HG02943 (cell line): ENCODE data around the gene LRRC71.

Source experiments
- ATAC-seq: cut with Tn5 transposase; IDR thresholded peaks from one replicate; pipeline ENCODE4 v1.9.1; 2021; ENCODE audit warnings: mild to moderate bottlenecking, low read depth, moderate library complexity; ENCODE audit not compliant: unreplicated experiment

The LRRC71 gene

GRCh38 chr1:156920233-156921052 lies at the start of gene LRRC71:
TSS of gene LRRC71 (plus strand) at chr1:156920632. CDS start at chr1:156920804, 172 bp downstream.
- no peak for ATAC-seq

- no peak for ATAC-seq
Observed at GRCh38 chr1:156873659-156874058, 46.8 kb upstream of the LRRC71 start.

- ATAC-seq: no peak
Observed at GRCh38 chr1:156874142-156874541, 46.3 kb upstream of the LRRC71 start.

- no peak for ATAC-seq
Observed at GRCh38 chr1:156874572-156875340, 45.7 kb upstream of the LRRC71 start.

GRCh38 chr1:156875341-156875615 lies 45.2 kb upstream of the LRRC71 start:
- ATAC-seq: no peak

- no peak for ATAC-seq
Observed at GRCh38 chr1:156876281-156876680, 44.2 kb upstream of the LRRC71 start.

GRCh38 chr1:156877433-156878170 lies 42.8 kb upstream of the LRRC71 start:
- no peak for ATAC-seq

GRCh38 chr1:156879876-156880275 lies 40.6 kb upstream of the LRRC71 start:
- no peak for ATAC-seq

- ATAC-seq: no peak
Observed at GRCh38 chr1:156880473-156880872, 40.0 kb upstream of the LRRC71 start.

- ATAC-seq: no peak
Observed at GRCh38 chr1:156881101-156881500, 39.3 kb upstream of the LRRC71 start.

- ATAC-seq: no peak
Observed at GRCh38 chr1:156881663-156882062, 38.8 kb upstream of the LRRC71 start.

GRCh38 chr1:156882543-156882942 lies 37.9 kb upstream of the LRRC71 start:
- no peak for ATAC-seq

- ATAC-seq: no peak
Observed at GRCh38 chr1:156883919-156884318, 36.5 kb upstream of the LRRC71 start.

- ATAC-seq: no peak
Observed at GRCh38 chr1:156884560-156885184, 35.8 kb upstream of the LRRC71 start.

GRCh38 chr1:156885314-156885713 lies 35.1 kb upstream of the LRRC71 start:
- no peak for ATAC-seq

GRCh38 chr1:156885880-156886355 lies 34.5 kb upstream of the LRRC71 start:
- no peak for ATAC-seq

- no peak for ATAC-seq
Observed at GRCh38 chr1:156886583-156887281, 33.7 kb upstream of the LRRC71 start.

- no peak for ATAC-seq
Observed at GRCh38 chr1:156887317-156887716, 33.1 kb upstream of the LRRC71 start.

GRCh38 chr1:156887734-156888133 lies 32.7 kb upstream of the LRRC71 start:
- ATAC-seq: no peak
